ENCODE data around the gene DOCK8.
"Not testable (repeated sequence)": the region's sequence is repeated elsewhere in the genome, so short reads cannot be mapped to it uniquely, and the experiment has no call there.

DOCK8 gene

GRCh38 chr9:214648-215493 is at the start of gene DOCK8:
TSS of gene DOCK8 (plus strand) at chr9:214865. CDS start at chr9:214977, 112 bp downstream.
- no peak for DNase-seq (ENCODE audit: low spot score)

GRCh38 chr9:169757-170156 is 44.9 kb upstream of the DOCK8 start:
- not testable (repeated sequence) for DNase-seq (ENCODE audit: low spot score)

GRCh38 chr9:178140-178825 is 36.4 kb upstream of the DOCK8 start:
- DNase-seq (ENCODE audit: low spot score): not testable (repeated sequence)

- peak; percentile 43 for DNase-seq (ENCODE audit: low spot score)
Measured at GRCh38 chr9:178970-179383, 35.7 kb upstream of the DOCK8 start, which contains the start of gene ZNG1A. TSS of gene ZNG1A (minus strand) at chr9:179056. CDS start at chr9:178969, 87 bp downstream.

GRCh38 chr9:199601-200000 is 15.1 kb upstream of the DOCK8 start:
- DNase-seq (ENCODE audit: low spot score): not testable (repeated sequence)

- DNase-seq (ENCODE audit: low spot score): no peak
Measured at GRCh38 chr9:206481-206880, 8.2 kb upstream of the DOCK8 start.

GRCh38 chr9:209143-209758 is 5.4 kb upstream of the DOCK8 start:
- no peak for DNase-seq (ENCODE audit: low spot score)

GRCh38 chr9:211036-211435 is 3.6 kb upstream of the DOCK8 start:
- DNase-seq (ENCODE audit: low spot score): no peak

- no peak for DNase-seq (ENCODE audit: low spot score)
Measured at GRCh38 chr9:211557-211956, 3.1 kb upstream of the DOCK8 start.

- DNase-seq (ENCODE audit: low spot score): peak; percentile 77
Measured at GRCh38 chr9:212297-212696, 2.4 kb upstream of the DOCK8 start.

- DNase-seq (ENCODE audit: low spot score): not testable (repeated sequence)
Measured at GRCh38 chr9:213901-214300, 764 bp upstream of the DOCK8 start.

- no peak for DNase-seq (ENCODE audit: low spot score)
Measured at GRCh38 chr9:214351-214647, 366 bp upstream of the DOCK8 start.

- no peak for DNase-seq (ENCODE audit: low spot score)
Measured at GRCh38 chr9:215631-216155, 1.0 kb downstream of the DOCK8 start.

- DNase-seq (ENCODE audit: low spot score): no peak
Measured at GRCh38 chr9:216866-217265, 2.2 kb downstream of the DOCK8 start.

GRCh38 chr9:217950-218349 is 3.3 kb downstream of the DOCK8 start:
- no peak for DNase-seq (ENCODE audit: low spot score)

GRCh38 chr9:219036-219435 is 4.4 kb downstream of the DOCK8 start:
- not testable (repeated sequence) for DNase-seq (ENCODE audit: low spot score)

GRCh38 chr9:219670-220365 is 5.2 kb downstream of the DOCK8 start:
- peak; percentile 45 for DNase-seq (ENCODE audit: low spot score)

GRCh38 chr9:221989-222776 is 7.5 kb downstream of the DOCK8 start:
- DNase-seq (ENCODE audit: low spot score): peak; percentile 57

- DNase-seq (ENCODE audit: low spot score): no peak
Measured at GRCh38 chr9:223152-223551, 8.5 kb downstream of the DOCK8 start.

GRCh38 chr9:224026-224425 is 9.4 kb downstream of the DOCK8 start:
- DNase-seq (ENCODE audit: low spot score): no peak
